GM18508 (cell line): Measurements from ENCODE around the gene RCAN1.
"Not testable (repeated sequence)": the region's sequence is repeated elsewhere in the genome, so short reads cannot be mapped to it uniquely, and the experiment has no call there.

Experiments used
- ATAC-seq: cut with Tn5 transposase; IDR thresholded peaks from one replicate; pipeline ENCODE4 v1.9.1; 2021; ENCODE audit warnings: moderate number of reproducible peaks; ENCODE audit not compliant: insufficient read depth, unreplicated experiment

The RCAN1 gene

GRCh38 chr21:34574601-34575529 is 40.0 kb downstream of the RCAN1 start:
- no peak for ATAC-seq

GRCh38 chr21:34571994-34572393 is 42.9 kb downstream of the RCAN1 start:
- ATAC-seq: no peak

GRCh38 chr21:34570313-34570712 is 44.6 kb downstream of the RCAN1 start:
- ATAC-seq: no peak

DNA sequence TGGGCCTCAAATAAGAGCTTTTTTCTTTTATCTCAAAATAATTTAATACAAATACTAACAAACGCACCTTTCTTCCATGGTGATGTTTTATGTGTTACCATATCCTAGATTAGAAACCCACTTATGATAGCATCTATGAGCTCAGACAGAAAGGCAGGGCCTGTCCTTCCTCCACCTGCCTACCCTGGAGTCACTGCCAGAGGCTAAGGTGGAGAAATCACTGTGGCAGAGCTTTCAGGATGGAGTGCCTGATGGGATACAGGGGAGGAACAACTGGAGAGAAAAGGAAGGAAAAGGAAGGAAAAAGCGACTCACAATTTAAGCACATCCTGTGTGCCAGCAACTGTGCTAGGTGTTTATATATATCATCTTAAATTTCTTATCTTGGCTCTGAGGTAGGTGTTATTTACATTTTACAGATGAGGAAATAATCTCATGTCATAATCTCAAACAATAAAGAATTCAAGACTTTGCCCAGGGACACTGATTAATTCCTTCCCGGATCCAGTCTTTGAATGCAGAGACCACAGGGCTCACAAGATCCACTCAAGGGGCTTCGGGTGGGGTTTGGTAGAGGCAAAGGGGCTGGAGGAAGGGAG is 45.4 kb downstream of the RCAN1 start:
- no peak for ATAC-seq

- ATAC-seq: not testable (repeated sequence)
Measured at GRCh38 chr21:34568801-34569200, 46.1 kb downstream of the RCAN1 start.

DNA sequence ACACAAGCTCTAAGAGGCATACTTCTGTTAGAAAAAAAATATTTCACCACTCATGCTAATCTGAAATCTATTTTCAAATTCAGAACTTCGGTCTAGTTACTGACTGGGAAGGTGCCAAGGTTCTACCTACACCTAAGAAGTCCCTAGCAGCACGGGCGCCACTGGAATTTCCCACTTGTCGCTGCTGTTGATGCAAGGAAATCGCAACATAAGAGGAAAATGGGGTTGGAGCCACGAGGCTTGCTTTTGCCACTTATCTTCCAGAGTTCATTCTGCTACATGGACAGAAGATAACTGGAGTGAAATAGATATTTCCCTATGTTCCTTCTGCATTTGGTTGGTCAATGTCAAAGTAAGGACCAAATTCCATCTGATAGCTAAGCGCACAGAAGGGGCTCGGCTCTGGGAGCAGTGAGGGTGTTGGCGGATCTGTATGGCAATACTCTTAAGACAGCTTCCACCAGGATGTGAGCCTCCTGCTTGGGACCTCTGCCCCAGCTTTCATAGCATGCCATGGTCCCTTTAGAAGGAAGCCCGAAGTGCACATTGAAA is 47.2 kb downstream of the RCAN1 start:
- no peak for ATAC-seq

GRCh38 chr21:34565238-34565637 is 49.7 kb downstream of the RCAN1 start:
- no peak for ATAC-seq

DNA sequence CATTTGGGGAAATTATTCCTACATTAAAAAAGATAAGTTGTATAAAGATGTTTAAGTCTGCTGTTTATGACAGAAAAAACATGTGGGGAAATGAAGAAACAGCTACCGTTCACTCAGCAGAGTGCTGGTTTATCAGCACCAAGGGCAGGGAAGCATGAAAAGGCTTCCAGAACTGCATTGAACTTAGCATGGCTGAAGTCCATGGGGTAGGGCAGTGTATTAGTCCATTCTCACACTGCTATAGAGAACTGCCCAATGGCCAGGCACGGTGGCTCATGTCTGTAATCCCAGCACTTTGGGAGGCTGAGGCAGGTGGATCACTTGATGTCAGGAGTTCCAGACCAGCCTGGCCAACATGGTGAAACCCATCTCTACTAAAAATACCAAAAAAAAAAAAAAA is 51.5 kb downstream of the RCAN1 start:
- not testable (repeated sequence) for ATAC-seq

- ATAC-seq: no peak
Measured at GRCh38 chr21:34561806-34562205, 53.1 kb downstream of the RCAN1 start.

DNA sequence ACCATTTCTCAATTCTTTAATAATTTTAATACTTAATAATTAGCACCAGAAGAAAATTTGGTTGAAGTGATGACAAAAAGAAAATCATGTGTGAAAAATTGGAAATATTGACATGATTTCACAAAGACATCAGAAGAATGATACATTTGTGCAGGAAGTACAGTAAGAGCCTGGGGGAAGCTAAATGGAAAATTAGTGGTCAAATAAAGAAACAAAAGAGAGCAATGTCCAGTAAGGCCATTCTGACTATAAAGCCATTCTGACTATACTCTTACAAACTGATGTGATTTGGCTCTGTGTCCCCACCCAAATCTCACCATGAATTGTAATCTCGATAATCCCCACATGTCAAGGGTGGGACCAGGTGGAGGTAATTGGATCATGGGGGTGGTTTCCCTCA is 54.3 kb downstream of the RCAN1 start:
- no peak for ATAC-seq

DNA sequence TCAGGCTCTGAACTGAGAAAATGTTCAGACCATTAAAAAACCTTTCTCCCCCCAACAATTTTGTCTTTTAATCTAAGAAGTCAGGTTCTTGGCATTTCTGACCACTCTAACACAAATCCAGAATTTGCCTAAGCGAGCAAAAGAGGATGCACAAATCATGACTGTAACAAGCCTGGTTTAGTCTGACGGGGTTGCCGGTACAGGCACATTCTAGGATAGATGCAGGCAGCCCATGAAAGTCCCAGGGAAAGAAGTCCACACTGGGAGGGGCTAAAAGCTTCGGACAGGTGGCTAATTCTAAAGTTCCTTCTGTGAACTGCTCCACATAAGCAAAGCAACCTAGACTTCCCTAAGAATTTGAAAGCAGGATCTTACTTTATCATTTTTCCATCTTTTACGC is 54.9 kb downstream of the RCAN1 start:
- no peak for ATAC-seq

GRCh38 chr21:34559089-34559631 is 55.8 kb downstream of the RCAN1 start:
- no peak for ATAC-seq

DNA sequence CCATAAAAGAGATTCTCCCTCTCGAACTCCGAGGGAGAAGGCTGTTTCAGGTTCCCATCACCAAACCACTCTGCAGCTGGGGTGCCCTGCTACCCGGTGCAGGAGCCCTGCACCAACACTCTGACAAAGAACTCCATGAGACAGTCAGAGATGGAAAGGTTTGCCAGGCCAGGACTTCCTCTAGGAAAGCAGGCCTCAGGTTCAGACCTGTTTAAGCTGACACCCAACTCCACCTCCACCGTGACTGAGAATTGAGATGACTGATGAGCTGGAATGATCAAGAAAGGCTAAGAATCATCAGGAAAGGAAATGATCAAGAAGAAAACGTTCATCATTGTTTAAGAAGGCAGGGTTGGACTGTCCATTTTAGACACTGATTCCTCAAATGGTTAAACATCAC is 56.7 kb downstream of the RCAN1 start:
- no peak for ATAC-seq

- ATAC-seq: no peak
Measured at GRCh38 chr21:34557261-34557660, 57.7 kb downstream of the RCAN1 start.

GRCh38 chr21:34554670-34555069 is 60.2 kb downstream of the RCAN1 start:
- not testable (repeated sequence) for ATAC-seq

GRCh38 chr21:34554227-34554626 is 60.7 kb downstream of the RCAN1 start:
- ATAC-seq: no peak

DNA sequence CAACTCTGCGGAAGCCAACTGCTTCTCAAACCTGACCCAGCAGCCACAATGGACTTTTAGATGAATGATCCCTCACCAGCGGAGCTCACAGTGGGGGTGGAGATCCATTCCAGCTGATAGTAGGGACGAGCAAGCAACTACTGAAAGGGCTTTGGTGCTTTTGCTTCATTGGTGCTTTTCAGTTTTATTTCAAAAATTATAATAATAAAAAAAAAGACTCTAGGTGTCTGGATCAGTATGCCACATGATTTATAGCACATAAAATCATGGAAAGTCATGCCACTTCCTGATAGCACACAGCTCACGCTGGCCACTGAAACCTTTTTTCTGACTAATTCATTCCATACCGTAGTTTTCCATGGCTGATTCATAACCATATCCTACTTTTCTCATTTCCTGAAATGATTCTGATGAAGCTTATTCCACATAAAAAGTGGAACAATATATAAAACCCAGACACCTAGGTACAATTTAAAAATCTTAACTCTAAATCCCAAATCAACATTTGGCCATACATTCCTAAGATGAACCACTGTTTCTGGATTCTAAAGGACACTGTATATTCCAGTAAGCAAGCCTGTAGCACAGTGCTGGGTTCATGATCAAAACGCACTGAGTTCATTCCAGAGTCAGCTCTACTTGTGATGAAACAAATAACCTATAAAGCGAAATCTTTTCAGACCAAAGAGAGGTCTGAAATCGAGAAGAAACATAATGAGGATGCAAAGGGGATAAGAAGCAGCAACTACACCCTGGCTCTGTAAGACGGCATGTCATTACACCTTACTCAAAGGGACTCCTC is 61.6 kb downstream of the RCAN1 start:
- no peak for ATAC-seq

- no peak for ATAC-seq
Measured at GRCh38 chr21:34552360-34553098, 62.4 kb downstream of the RCAN1 start.

DNA sequence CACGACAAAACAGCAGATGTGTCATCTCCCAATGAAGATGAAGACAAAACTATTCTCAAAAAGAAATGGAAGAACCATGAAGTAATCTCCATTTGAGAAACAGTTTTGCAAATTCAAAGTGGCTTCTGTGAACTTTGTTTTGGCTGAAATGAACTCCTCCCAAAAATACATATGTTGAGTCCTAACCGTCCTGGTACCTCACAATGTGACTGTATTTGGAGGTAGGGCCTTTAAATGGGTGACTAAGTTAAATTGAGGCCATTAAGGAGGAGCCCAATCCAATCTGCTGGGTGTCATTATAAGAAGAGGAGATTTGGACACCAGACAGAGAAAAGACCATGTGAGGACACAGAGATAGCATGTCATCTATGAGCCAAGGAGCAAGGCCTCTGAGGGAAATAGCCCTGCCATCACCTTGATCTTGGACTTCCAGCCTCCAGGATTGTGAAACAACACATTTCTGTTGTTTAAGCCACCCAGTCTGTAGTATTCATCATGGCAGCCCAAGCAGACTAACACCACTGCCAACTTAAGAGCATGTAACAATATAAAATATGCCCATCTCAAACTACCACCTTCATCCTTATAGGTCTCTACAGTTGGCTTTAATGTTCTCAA is 64.6 kb downstream of the RCAN1 start:
- no peak for ATAC-seq
